ENCODE results near the gene ZAR1.

GRCh38 chr4:48493452-48494100, 3.5 kb downstream of the ZAR1 start:
- no peak for TF ChIP-seq SP1 (IDR thresholded peaks at IDR 0.05)
- no peak for TF ChIP-seq BHLHE40 (IDR thresholded peaks at IDR 0.05; ENCODE audit: borderline replicate concordance)
- TF ChIP-seq ARNT (IDR thresholded peaks at IDR 0.05) = no peak
- TF ChIP-seq PKNOX1 (IDR thresholded peaks at IDR 0.05) = no peak
- TF ChIP-seq FOXK2 (IDR thresholded peaks at IDR 0.05) = no peak
- TF ChIP-seq CTBP1 (IDR thresholded peaks at IDR 0.05; ENCODE audit: borderline replicate concordance) = no peak
- no peak for TF ChIP-seq L3MBTL2 (conservative IDR thresholded peaks at IDR 0.05)
- TF ChIP-seq NFRKB (IDR thresholded peaks at IDR 0.05) = no peak
- no peak for TF ChIP-seq TARDBP (IDR thresholded peaks at IDR 0.05)
- TF ChIP-seq ZNF384 (IDR thresholded peaks at IDR 0.05) = no peak
- no peak for TF ChIP-seq SUZ12 (IDR thresholded peaks at IDR 0.05)
- no peak for TF ChIP-seq FOXM1 (IDR thresholded peaks at IDR 0.05; ENCODE audit: borderline replicate concordance)

Data from HEK293T (cell line).